Keratinocyte (primary cell): Measurements from ENCODE around the gene TELO2. TPM values are rescaled to one million over a fixed set of nuclear protein-coding genes. Genes with fewer than 3 reads are reported as not detected.

Source experiments
- DNase-seq: peaks from one replicate; pipeline ENCODE4 v3.0.0-alpha.2; 2011; ENCODE audit warnings: low read depth, missing footprints, low spot score
- FAIRE-seq: peaks from 2 replicates; lab custom pipeline; 2011; peaks lifted over from hg19 to GRCh38; lab: Jason Lieb, UNC
- H2AFZ ChIP-seq: 2 replicates; pipeline ENCODE4 v1.6.0; 2012; ENCODE audit warnings: low read length, control low read depth, inconsistent platforms; ENCODE audit not compliant: control insufficient read depth
- H3K27ac ChIP-seq: 2 replicates; pipeline ENCODE4 v1.5.1; 2011; ENCODE audit warnings: low read length; ENCODE audit not compliant: control insufficient read depth, insufficient read depth
- H3K27me3 ChIP-seq: 3 replicates; pipeline ENCODE4 v1.6.0; 2011; ENCODE audit warnings: low read length; ENCODE audit not compliant: control insufficient read depth, insufficient read depth; ENCODE audit errors: extremely low read depth
- H3K36me3 ChIP-seq, 2 experiments: 2 replicates in 1 of 2; 3 replicates in 1 of 2; pipeline ENCODE4 v1.5.1; 2011; ENCODE audit warnings: low read length in 2 of 2, mild to moderate bottlenecking in 1 of 2; ENCODE audit not compliant: control insufficient read depth in 2 of 2, insufficient read depth in 2 of 2; ENCODE audit errors: extremely low read depth in 1 of 2
- H3K4me1 ChIP-seq: 3 replicates; pipeline ENCODE4 v1.5.1; 2011; ENCODE audit warnings: low read length; ENCODE audit not compliant: control insufficient read depth, insufficient read depth; ENCODE audit errors: extremely low read depth
- H3K4me2 ChIP-seq: 3 replicates; pipeline ENCODE4 v1.6.0; 2011; ENCODE audit warnings: low read depth, low read length; ENCODE audit not compliant: control insufficient read depth, insufficient read depth; ENCODE audit errors: extremely low read depth
- H3K4me3 ChIP-seq, 3 experiments: fragments of 200-600 bp in 1 of 3; sonication (generic) in 1 of 3; 2 replicates in 2 of 3; 3 replicates in 1 of 3; pipeline ENCODE4 v1.5.1; 2011 to 2016; ENCODE audit warnings: low read length in 3 of 3, mild to moderate bottlenecking in 3 of 3, control low read depth in 2 of 3, inconsistent platforms in 1 of 3, low read depth in 1 of 3, mixed read lengths in 1 of 3, mixed run types in 1 of 3, moderate library complexity in 1 of 3; ENCODE audit not compliant: control insufficient read depth in 2 of 3, insufficient read depth in 2 of 3; ENCODE audit errors: extremely low read depth in 1 of 3
- H3K79me2 ChIP-seq: 2 replicates; pipeline ENCODE4 v1.6.0; 2012; ENCODE audit warnings: low read length; ENCODE audit not compliant: control insufficient read depth, insufficient read depth
- H3K9ac ChIP-seq: 3 replicates; pipeline ENCODE4 v1.6.0; 2011; ENCODE audit warnings: low read length; ENCODE audit not compliant: control insufficient read depth, insufficient read depth; ENCODE audit errors: extremely low read depth
- H3K9me1 ChIP-seq: 3 replicates; pipeline ENCODE4 v1.6.0; 2011; ENCODE audit warnings: low read length; ENCODE audit not compliant: control insufficient read depth, insufficient read depth; ENCODE audit errors: extremely low read depth
- H3K9me3 ChIP-seq: 2 replicates; pipeline ENCODE4 v1.5.1; 2012; ENCODE audit warnings: low read depth, low read length; ENCODE audit not compliant: control insufficient read depth
- H4K20me1 ChIP-seq: 3 replicates; pipeline ENCODE4 v1.6.0; 2011; ENCODE audit warnings: low read length; ENCODE audit not compliant: control insufficient read depth, insufficient read depth; ENCODE audit errors: extremely low read depth
- EZH2 ChIP-seq: IDR thresholded peaks from one replicate; pipeline ENCODE4 v1.6.1; 2012; ENCODE audit warnings: inconsistent platforms, mild to moderate bottlenecking, low read length, moderate library complexity
- dilution Hi-C: fragments of 300-500 bp; cut with MboI; formaldehyde crosslinking; loops from one replicate; pipeline ENCODE4 v1.7.0; 2020; ENCODE audit warnings: low sequenced_read_pairs; ENCODE audit not compliant: extremely low pct_ligation_motif_present
- polyA plus RNA-seq, 5 experiments: library from polyadenylated mRNA; depleted of rRNA in 3 of 5; stranded (reverse) in 3 of 5; stranded (forward) in 1 of 5; unstranded in 1 of 5; fragments of >200 nt; gene quantifications; 1 replicate in 1 of 5; 2 replicates in 3 of 5; 3 replicates in 1 of 5; pipeline versions ENCODE4 v1.2.1 to v1.2.3, GENCODE V29; 2011 to 2012; ENCODE audit warnings: missing spikeins in 2 of 5, low read depth in 1 of 5, low replicate concordance in 1 of 5
- TF ChIP-seq, protein P1 (sequence below), 3 experiments: IDR thresholded peaks in 1 of 3; conservative IDR thresholded peaks in 1 of 3; optimal IDR thresholded peaks in 1 of 3; 2 replicates in 2 of 3; 3 replicates in 1 of 3; pipeline versions ENCODE3 to v1.5.1; 2011; ENCODE audit warnings: low read length in 3 of 3, mild to moderate bottlenecking in 3 of 3, moderate library complexity in 2 of 3, control low read depth in 1 of 3, inconsistent platforms in 1 of 3; ENCODE audit not compliant: insufficient read depth in 2 of 3; ENCODE audit errors: extremely low read depth in 1 of 3

Gene TELO2
- polyA plus RNA-seq, 1 donor (not counting 4 experiments of a cell fraction or from before 2014, with no cell fraction given), result 7.9 TPM

DNA sequence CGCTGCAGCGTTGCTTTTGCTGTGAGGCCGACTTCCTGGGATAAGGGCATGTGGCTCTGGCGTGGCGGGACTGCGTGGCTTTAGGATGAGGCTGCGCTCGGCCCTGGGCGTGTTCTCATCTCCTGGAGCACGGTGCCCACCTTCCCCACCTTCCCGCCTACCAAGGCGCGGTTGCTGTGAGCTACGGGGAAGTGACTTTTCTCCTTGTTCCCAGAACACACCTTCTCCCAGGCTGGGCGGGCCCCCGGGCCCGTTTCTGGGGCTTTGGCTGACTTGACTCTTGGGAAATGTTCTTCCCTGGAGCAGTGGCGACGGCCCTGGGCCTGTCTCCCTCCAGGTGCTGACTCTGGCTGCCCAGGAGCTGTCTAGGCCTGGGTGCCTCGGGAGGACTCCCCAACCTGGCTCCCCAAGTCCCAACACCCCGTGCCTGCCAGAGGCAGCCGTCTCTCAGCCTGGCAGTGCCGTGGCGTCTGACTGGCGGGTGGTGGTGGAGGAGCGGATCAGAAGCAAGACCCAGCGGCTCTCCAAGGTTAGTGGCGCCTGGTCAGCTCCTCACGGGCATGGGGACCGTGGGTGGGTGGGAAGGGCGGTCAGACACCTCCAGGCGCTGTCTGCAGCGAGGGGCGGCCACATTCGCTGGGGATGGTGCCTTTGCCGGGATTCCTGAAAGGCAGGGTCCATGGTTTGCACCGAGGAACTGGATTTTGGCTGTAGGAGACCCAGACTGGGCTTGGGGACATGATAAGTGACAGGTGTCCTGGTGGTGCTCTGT is 12.1 kb downstream of the TELO2 start:
- no peak overlapping the region for H2AFZ ChIP-seq
- no peaks in the 10 kb centered on the region for H3K79me2 ChIP-seq
- no peak for FAIRE-seq
- H3K27me3 ChIP-seq, result no peaks in the 10 kb centered on the region
- peaks cover 7 to 13% of the 10 kb centered on the region in 2 experiments for H3K36me3 ChIP-seq
- DNase-seq, result no peak
- H3K9ac ChIP-seq, result no peak overlapping the region
- H3K4me1 ChIP-seq, result no peaks in the 10 kb centered on the region
- H3K4me3 ChIP-seq, result no peak overlapping the region
- no peaks in the 10 kb centered on the region for H3K9me3 ChIP-seq
- dilution Hi-C loops, result no loop called here
- H3K4me2 ChIP-seq, result no peak overlapping the region
- TF ChIP-seq, protein P1, sequence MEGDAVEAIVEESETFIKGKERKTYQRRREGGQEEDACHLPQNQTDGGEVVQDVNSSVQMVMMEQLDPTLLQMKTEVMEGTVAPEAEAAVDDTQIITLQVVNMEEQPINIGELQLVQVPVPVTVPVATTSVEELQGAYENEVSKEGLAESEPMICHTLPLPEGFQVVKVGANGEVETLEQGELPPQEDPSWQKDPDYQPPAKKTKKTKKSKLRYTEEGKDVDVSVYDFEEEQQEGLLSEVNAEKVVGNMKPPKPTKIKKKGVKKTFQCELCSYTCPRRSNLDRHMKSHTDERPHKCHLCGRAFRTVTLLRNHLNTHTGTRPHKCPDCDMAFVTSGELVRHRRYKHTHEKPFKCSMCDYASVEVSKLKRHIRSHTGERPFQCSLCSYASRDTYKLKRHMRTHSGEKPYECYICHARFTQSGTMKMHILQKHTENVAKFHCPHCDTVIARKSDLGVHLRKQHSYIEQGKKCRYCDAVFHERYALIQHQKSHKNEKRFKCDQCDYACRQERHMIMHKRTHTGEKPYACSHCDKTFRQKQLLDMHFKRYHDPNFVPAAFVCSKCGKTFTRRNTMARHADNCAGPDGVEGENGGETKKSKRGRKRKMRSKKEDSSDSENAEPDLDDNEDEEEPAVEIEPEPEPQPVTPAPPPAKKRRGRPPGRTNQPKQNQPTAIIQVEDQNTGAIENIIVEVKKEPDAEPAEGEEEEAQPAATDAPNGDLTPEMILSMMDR (optimal IDR thresholded peaks at IDR 0.05 in 1 of 3, IDR thresholded peaks at IDR 0.05 in 1 of 3, conservative IDR thresholded peaks at IDR 0.05 in 1 of 3; ENCODE audit: extremely low read depth in 1 of 3, insufficient read depth in 2 of 3, low read length in 3 of 3), result no peak
- TF ChIP-seq EZH2, result no peak
- H3K9me1 ChIP-seq, result no peaks in the 10 kb centered on the region
- H3K27ac ChIP-seq, result no peak overlapping the region
- no peaks in the 10 kb centered on the region for H4K20me1 ChIP-seq

DNA sequence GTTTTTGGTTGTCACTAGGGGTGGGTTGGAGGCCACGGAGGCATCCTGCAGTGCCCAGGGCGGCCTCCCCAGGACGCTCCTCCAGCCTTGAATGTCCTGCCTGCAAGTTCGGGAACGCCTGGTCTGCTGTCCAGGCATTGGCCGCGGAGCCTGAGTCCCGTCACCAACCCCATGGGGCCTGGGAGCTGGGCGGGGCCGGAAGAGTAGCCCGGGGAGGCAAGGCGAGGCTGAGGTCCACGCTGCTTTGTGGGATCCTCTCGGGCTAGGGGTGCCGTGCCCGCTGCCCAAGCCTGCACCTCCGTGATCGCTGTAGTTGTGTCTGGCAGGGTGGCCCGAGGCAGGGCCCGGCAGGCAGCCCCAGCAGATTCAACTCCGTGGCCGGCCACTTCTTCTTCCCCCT is 12.8 kb downstream of the TELO2 start:
- DNase-seq (no peak), FAIRE-seq (no peak)
- Histone ChIP-seq H3K4me3 (no peak overlapping the region), H3K79me2 (no peaks in the 10 kb centered on the region), H3K36me3 (peaks cover 7 to 12% of the 10 kb centered on the region in 2 experiments), H3K9ac (no peak overlapping the region), H3K27ac (no peak overlapping the region), H3K9me1 (no peaks in the 10 kb centered on the region), H2AFZ (no peak overlapping the region), H3K27me3 (no peaks in the 10 kb centered on the region), H3K4me1 (no peaks in the 10 kb centered on the region), H3K4me2 (no peak overlapping the region), H3K9me3 (no peaks in the 10 kb centered on the region), H4K20me1 (no peaks in the 10 kb centered on the region)
- TF ChIP-seq, protein P1 (optimal IDR thresholded peaks at IDR 0.05 in 1 of 3, IDR thresholded peaks at IDR 0.05 in 1 of 3, conservative IDR thresholded peaks at IDR 0.05 in 1 of 3; ENCODE audit: extremely low read depth in 1 of 3, insufficient read depth in 2 of 3, low read length in 3 of 3), result no peak
- no peak for TF ChIP-seq EZH2
- dilution Hi-C loops, result no loop called here
